OCI-LY7 (cell line): ENCODE data around the gene LGALS9. TPM values are rescaled to one million over a fixed set of nuclear protein-coding genes. Genes with fewer than 3 reads are reported as not detected.

Source experiments
- BruUV-seq: library from RNA; stranded (reverse); fragments of 400-500 nt; replicated peaks from 2 replicates; lab custom pipeline; 2021; lab: Mats Ljungman, UMichigan
- CTCF ChIA-PET: fragments of 300-600 bp; sonication (Branson Sonifier 250); formaldehyde crosslinking; loops from one replicate; lab custom pipeline; 2022; ENCODE audit warnings: antibody characterized with exemption; ENCODE audit not compliant: unreplicated experiment; lab: Charles Lee
- POLR2A ChIA-PET: fragments of 300-600 bp; sonication (Branson Sonifier 250); formaldehyde crosslinking; loops from one replicate; lab custom pipeline; 2022; ENCODE audit warnings: antibody characterized with exemption; lab: Charles Lee
- DNase-seq: peaks from one replicate; pipeline ENCODE4 v3.0.0-alpha.2; 2015; ENCODE audit warnings: low spot score
- H2AFZ ChIP-seq: fragments of 200-600 bp; sonication (generic), shearing (Covaris generic); 2 replicates; pipeline ENCODE4 v1.6.1; 2014; ENCODE audit warnings: mild to moderate bottlenecking, antibody characterized with exemption, low read length, moderate library complexity
- H3K27ac ChIP-seq: fragments of 200-600 bp; sonication (generic); 2 replicates; pipeline ENCODE4 v1.5.1; 2014; ENCODE audit warnings: mixed run types, low read depth, mild to moderate bottlenecking, moderate library complexity, low read length, inconsistent platforms; ENCODE audit not compliant: poor library complexity, severe bottlenecking
- H3K36me3 ChIP-seq: fragments of 200-600 bp; sonication (generic); 2 replicates; pipeline ENCODE4 v1.6.1; 2014; ENCODE audit warnings: mild to moderate bottlenecking, antibody characterized with exemption, low read length, moderate library complexity, mixed read lengths; ENCODE audit not compliant: insufficient read depth
- H3K4me1 ChIP-seq: fragments of 200-600 bp; sonication (generic); 2 replicates; pipeline ENCODE4 v1.5.1; 2014; ENCODE audit warnings: mild to moderate bottlenecking, low read length; ENCODE audit not compliant: insufficient read depth, poor library complexity, severe bottlenecking
- H3K4me2 ChIP-seq: fragments of 200-600 bp; sonication (generic); 2 replicates; pipeline ENCODE4 v1.6.1; 2014; ENCODE audit warnings: mild to moderate bottlenecking, low read length
- H3K4me3 ChIP-seq: fragments of 200-600 bp; sonication (generic); 2 replicates; pipeline ENCODE4 v1.5.1; 2014; ENCODE audit warnings: mild to moderate bottlenecking, low read depth, low read length; ENCODE audit not compliant: poor library complexity, severe bottlenecking
- H3K79me2 ChIP-seq: fragments of 200-600 bp; sonication (generic); 2 replicates; pipeline ENCODE4 v1.6.1; 2016; ENCODE audit warnings: low read depth, mild to moderate bottlenecking, low read length, moderate library complexity, mixed read lengths; ENCODE audit not compliant: insufficient read depth
- H3K9me2 ChIP-seq: fragments of 200-600 bp; sonication (generic); 2 replicates; pipeline ENCODE4 v1.6.1; 2016; ENCODE audit warnings: mild to moderate bottlenecking, low read length, mixed read lengths; ENCODE audit not compliant: insufficient read depth
- H3K9me3 ChIP-seq: fragments of 200-600 bp; sonication (generic); 2 replicates; pipeline ENCODE4 v1.6.1; 2014; ENCODE audit warnings: mild to moderate bottlenecking, mixed run types, low read length, mixed read lengths
- H4K20me1 ChIP-seq: fragments of 200-600 bp; sonication (generic); 2 replicates; pipeline ENCODE4 v1.6.1; 2014; ENCODE audit warnings: mild to moderate bottlenecking, antibody characterized with exemption, low read length, moderate library complexity, mixed read lengths; ENCODE audit not compliant: insufficient read depth
- CTCF ChIP-seq: fragments of 200-600 bp; sonication (generic); conservative IDR thresholded peaks from 2 replicates; pipeline ENCODE4 v1.5.1; 2014; ENCODE audit warnings: mild to moderate bottlenecking, antibody characterized with exemption, low read length, moderate library complexity, mixed read lengths
- EZH2phosphoT487 ChIP-seq: fragments of 200-600 bp; sonication (generic); IDR thresholded peaks from 2 replicates; pipeline ENCODE4 v1.6.1; 2018; ENCODE audit warnings: low read depth, borderline replicate concordance, mild to moderate bottlenecking, mixed run types, antibody characterized with exemption, low read length, moderate library complexity, mixed read lengths
- intact Hi-C: fragments of 100-400 bp; cut with micrococcal nuclease; formaldehyde crosslinking; loops from one replicate; pipeline ENCODE4 v1.10.0; 2022; ENCODE audit not compliant: unreplicated experiment
- total RNA-seq, 2 experiments: library from RNA; depleted of rRNA in 1 of 2; stranded (reverse); fragments of >200 nt in 1 of 2; shearing (Covaris generic) in 1 of 2; gene quantifications; 2 replicates each; pipeline ENCODE4 v1.2.3, GENCODE V29; 2014 to 2022

The LGALS9 gene
- total RNA-seq, 2 experiments from 2014 or later: 2.2 to 4.2 TPM

- no peak overlapping the region for H3K27ac ChIP-seq
- no peak overlapping the region for H3K4me2 ChIP-seq
- intact Hi-C loops: loop anchor here (1.0 to 5.0 kb wide), 4 partner anchors 32 to 357 kb away; partner anchors contain the start of gene KSR1
- H3K4me3 ChIP-seq: no peak overlapping the region
- no TSS peak for BruUV-seq
- POLR2A ChIA-PET: no interaction called here
- H2AFZ ChIP-seq: no peak overlapping the region
- no peaks in the 10 kb centered on the region for H3K36me3 ChIP-seq
- H3K79me2 ChIP-seq: no peaks in the 10 kb centered on the region
- H3K9me3 ChIP-seq: no peaks in the 10 kb centered on the region
- CTCF ChIA-PET: interaction anchor here (0.6 kb wide), 1 partner anchor 37 kb away, joined by 3 read pairs; no protein-coding TSS in a partner anchor
- no peaks in the 10 kb centered on the region for H3K4me1 ChIP-seq
- peak; percentile 72 for DNase-seq
- no peaks in the 10 kb centered on the region for H4K20me1 ChIP-seq
- no peaks in the 10 kb centered on the region for H3K9me2 ChIP-seq
- TF ChIP-seq EZH2phosphoT487: no peak
- TF ChIP-seq CTCF: peak; percentile 95
Measured at GRCh38 chr17:27601069-27601974, 29.7 kb upstream of the LGALS9 start.

GRCh38 chr17:27601975-27602302 is 29.0 kb upstream of the LGALS9 start:
- Histone ChIP-seq H3K9me3 (no peaks in the 10 kb centered on the region), H3K4me1 (no peaks in the 10 kb centered on the region), H3K4me3 (no peak overlapping the region), H3K36me3 (no peaks in the 10 kb centered on the region), H3K79me2 (no peaks in the 10 kb centered on the region), H4K20me1 (no peaks in the 10 kb centered on the region), H3K4me2 (no peak overlapping the region), H3K27ac (no peak overlapping the region), H3K9me2 (no peaks in the 10 kb centered on the region), H2AFZ (no peak overlapping the region)
- no TSS peak for BruUV-seq
- peak; percentile 47; the same call in 1 of the 2 replicates for TF ChIP-seq CTCF
- TF ChIP-seq EZH2phosphoT487: no peak
- intact Hi-C loops: loop anchor here (1.0 to 5.0 kb wide), 5 partner anchors 33 to 366 kb away; partner anchors contain the start of gene KSR1
- POLR2A ChIA-PET: no interaction called here
- DNase-seq: no peak
- CTCF ChIA-PET: interaction anchor here (0.6 kb wide), 1 partner anchor 37 kb away, joined by 3 read pairs; no protein-coding TSS in a partner anchor
